ENCODE data around the gene SNX27.

SNX27 gene

GRCh38 chr1:151706464-151707415 is 94.9 kb downstream of the SNX27 start:
- no peak for DNase-seq

- DNase-seq: no peak
Measured at GRCh38 chr1:151707541-151708065, 95.8 kb downstream of the SNX27 start.

GRCh38 chr1:151708891-151709290 is 97.0 kb downstream of the SNX27 start:
- DNase-seq: no peak

- DNase-seq: peak; percentile 58
Measured at GRCh38 chr1:151710187-151710840, 98.5 kb downstream of the SNX27 start.

- DNase-seq: peak; percentile 85
Measured at GRCh38 chr1:151711044-151711800, 99.4 kb downstream of the SNX27 start.

GRCh38 chr1:151711951-151712350 is 100.1 kb downstream of the SNX27 start:
- DNase-seq: no peak

- DNase-seq: no peak
Measured at GRCh38 chr1:151713044-151713443, 101.2 kb downstream of the SNX27 start.

- DNase-seq: no peak
Measured at GRCh38 chr1:151713874-151714273, 102.0 kb downstream of the SNX27 start.

GRCh38 chr1:151714820-151715725 is 103.2 kb downstream of the SNX27 start:
- DNase-seq: no peak

- DNase-seq: peak; percentile 9
Measured at GRCh38 chr1:151715726-151716404, 104.0 kb downstream of the SNX27 start.

- DNase-seq: no peak
Measured at GRCh38 chr1:151716405-151716762, 104.5 kb downstream of the SNX27 start.

- peak; percentile 89 for DNase-seq
Measured at GRCh38 chr1:151716771-151717631, 105.2 kb downstream of the SNX27 start, which contains the start of gene CELF3. TSS of gene CELF3 (minus strand) at chr1:151716803. CDS start at chr1:151716020, 783 bp downstream.

GRCh38 chr1:151718011-151718431 is 106.2 kb downstream of the SNX27 start:
- DNase-seq: no peak

GRCh38 chr1:151718666-151719065 is 106.8 kb downstream of the SNX27 start:
- DNase-seq: no peak

- DNase-seq: no peak
Measured at GRCh38 chr1:151720125-151720524, 108.3 kb downstream of the SNX27 start.

- no peak for DNase-seq
Measured at GRCh38 chr1:151720554-151720953, 108.7 kb downstream of the SNX27 start.

- DNase-seq: no peak
Measured at GRCh38 chr1:151720974-151721787, 109.3 kb downstream of the SNX27 start, which contains the start of gene RIIAD1. TSS of gene RIIAD1 (plus strand) at chr1:151721522. CDS start at chr1:151721537, 15 bp downstream.

GRCh38 chr1:151721788-151722510 is 110.1 kb downstream of the SNX27 start:
- no peak for DNase-seq

Data from NCI-H524 treated with DMSO at 0.1 percent for 48 hours (cell line).